OCI-LY3 (cell line): Measurements from ENCODE around the gene SMIM22.

Experiments
- H2AFZ ChIP-seq: fragments of 200-600, 300-600 bp; shearing (Covaris generic); 2 replicates; pipeline ENCODE4 v1.6.0; 2014; ENCODE audit warnings: antibody characterized with exemption, low read depth, low read length
- H3K27ac ChIP-seq: fragments of 200-600, 300-600 bp; sonication (generic); 2 replicates; pipeline ENCODE4 v1.5.1; 2014; ENCODE audit warnings: mild to moderate bottlenecking, low read length, moderate library complexity, mixed read lengths
- H3K27me3 ChIP-seq: fragments of 200-600, 300-600 bp; sonication (generic); 2 replicates; pipeline ENCODE4 v1.6.1; 2014; ENCODE audit warnings: low read depth, low read length, mixed read lengths
- H3K36me3 ChIP-seq: fragments of 200-600, 300-600 bp; sonication (generic); replicated peaks from 2 replicates; pipeline ENCODE3; 2014; ENCODE audit warnings: low read depth, low read length, mixed read lengths
- H3K4me1 ChIP-seq: fragments of 300-600, 200-600 bp; sonication (generic); 2 replicates; pipeline ENCODE4 v1.6.1; 2014; ENCODE audit warnings: low read length, mixed read lengths
- H3K4me2 ChIP-seq: fragments of 200-600, 300-600 bp; sonication (generic); 2 replicates; pipeline ENCODE4 v1.6.1; 2014; ENCODE audit warnings: low read length, mixed read lengths
- H3K4me3 ChIP-seq: fragments of 300-600, 200-600 bp; sonication (generic); 2 replicates; pipeline ENCODE4 v1.5.1; 2014; ENCODE audit warnings: antibody characterized with exemption, mild to moderate bottlenecking, low read length, moderate library complexity
- H3K79me2 ChIP-seq: fragments of 300-600, 200-600 bp; shearing (Covaris generic); 2 replicates; pipeline ENCODE4 v1.6.1; 2014; ENCODE audit warnings: mild to moderate bottlenecking, low read length, mixed read lengths
- H3K9ac ChIP-seq: fragments of 300-600, 200-600 bp; shearing (Covaris generic); 2 replicates; pipeline ENCODE4 v1.6.0; 2014; ENCODE audit warnings: mild to moderate bottlenecking, low read length, moderate library complexity
- H3K9me3 ChIP-seq: fragments of 200-600, 300-600 bp; shearing (Covaris generic); 2 replicates; pipeline ENCODE4 v1.6.1; 2014; ENCODE audit warnings: low read length, mixed read lengths; ENCODE audit not compliant: insufficient read depth
- H4K20me1 ChIP-seq: fragments of 200-600, 300-600 bp; sonication (generic); 2 replicates; pipeline ENCODE4 v1.6.1; 2016; ENCODE audit warnings: low read length, mixed read lengths; ENCODE audit not compliant: insufficient read depth
- CTCF ChIP-seq: fragments of 200-600, 300-600 bp; sonication (generic); IDR thresholded peaks from 2 replicates; pipeline ENCODE4 v1.5.1; 2014; ENCODE audit warnings: antibody characterized with exemption, low read length, low read depth
- EZH2phosphoT487 ChIP-seq: fragments of 200-600 bp; shearing (Covaris generic); IDR thresholded peaks from 2 replicates; pipeline ENCODE4 v1.6.1; 2018; ENCODE audit warnings: antibody characterized with exemption, mixed run types, low read depth

SMIM22 gene

GRCh38 chr16:4833584-4833983 lies 38.4 kb downstream of the SMIM22 start:
- peaks cover 29% of the 10 kb centered on the region for H3K79me2 ChIP-seq
- H2AFZ ChIP-seq = no peak overlapping the region
- H3K27ac ChIP-seq = no peak overlapping the region
- H4K20me1 ChIP-seq = peaks cover 6% of the 10 kb centered on the region; the same call in 1 of the 2 replicates
- no peak for TF ChIP-seq CTCF
- TF ChIP-seq EZH2phosphoT487 = no peak
- no peak overlapping the region for H3K4me3 ChIP-seq
- H3K4me2 ChIP-seq = no peak overlapping the region
- H3K9ac ChIP-seq = no peak overlapping the region
- H3K9me3 ChIP-seq = no peaks in the 10 kb centered on the region
- H3K27me3 ChIP-seq = no peaks in the 10 kb centered on the region
- no peaks in the 10 kb centered on the region for H3K4me1 ChIP-seq
- peaks cover 68% of the 10 kb centered on the region for H3K36me3 ChIP-seq

- peaks cover 72% of the 10 kb centered on the region for H3K36me3 ChIP-seq
- H4K20me1 ChIP-seq = peaks cover 8% of the 10 kb centered on the region; the same call in 1 of the 2 replicates
- no peak overlapping the region for H3K9ac ChIP-seq
- H3K79me2 ChIP-seq = peaks cover 35% of the 10 kb centered on the region
- H3K4me3 ChIP-seq = no peak overlapping the region
- H3K4me2 ChIP-seq = no peak overlapping the region
- no peaks in the 10 kb centered on the region for H3K9me3 ChIP-seq
- no peak overlapping the region for H2AFZ ChIP-seq
- no peaks in the 10 kb centered on the region for H3K27me3 ChIP-seq
- no peak overlapping the region for H3K27ac ChIP-seq
- TF ChIP-seq CTCF = no peak
- no peak for TF ChIP-seq EZH2phosphoT487
- no peaks in the 10 kb centered on the region for H3K4me1 ChIP-seq
Observed at GRCh38 chr16:4836727-4837126, 41.6 kb downstream of the SMIM22 start.

- no peak overlapping the region for H2AFZ ChIP-seq
- no peaks in the 10 kb centered on the region for H3K27me3 ChIP-seq
- peaks cover 8% of the 10 kb centered on the region; the same call in 1 of the 2 replicates for H4K20me1 ChIP-seq
- H3K27ac ChIP-seq = no peak overlapping the region
- H3K4me1 ChIP-seq = no peaks in the 10 kb centered on the region
- TF ChIP-seq CTCF (no peak), EZH2phosphoT487 (no peak)
- peaks cover 36% of the 10 kb centered on the region for H3K79me2 ChIP-seq
- H3K36me3 ChIP-seq = peaks cover 64% of the 10 kb centered on the region
- no peak overlapping the region for H3K4me2 ChIP-seq
- no peak overlapping the region for H3K4me3 ChIP-seq
- H3K9ac ChIP-seq = no peak overlapping the region
- no peaks in the 10 kb centered on the region for H3K9me3 ChIP-seq
Observed at GRCh38 chr16:4837733-4838501, 42.7 kb downstream of the SMIM22 start.

GRCh38 chr16:4839942-4840341 lies 44.8 kb downstream of the SMIM22 start:
- Histone ChIP-seq H3K27me3 (no peaks in the 10 kb centered on the region), H3K36me3 (peaks cover 65% of the 10 kb centered on the region), H4K20me1 (peaks cover 4% of the 10 kb centered on the region; the same call in 1 of the 2 replicates), H2AFZ (no peak overlapping the region), H3K79me2 (peaks cover 40% of the 10 kb centered on the region), H3K9ac (no peak overlapping the region), H3K4me1 (no peaks in the 10 kb centered on the region), H3K4me3 (no peak overlapping the region), H3K4me2 (no peak overlapping the region), H3K27ac (no peak overlapping the region), H3K9me3 (no peaks in the 10 kb centered on the region)
- no peak for TF ChIP-seq CTCF
- TF ChIP-seq EZH2phosphoT487 = no peak
